HG03139 (cell line): Measurements from ENCODE around the gene MAGI1.
"Not testable (repeated sequence)": the region's sequence is repeated elsewhere in the genome, so short reads cannot be mapped to it uniquely, and the experiment has no call there.

Experiments
- ATAC-seq: cut with Tn5 transposase; IDR thresholded peaks from one replicate; pipeline ENCODE4 v1.9.1; 2021; ENCODE audit not compliant: unreplicated experiment

Gene MAGI1

GRCh38 chr3:65880350-65880749, 158.4 kb downstream of the MAGI1 start:
- no peak for ATAC-seq

DNA sequence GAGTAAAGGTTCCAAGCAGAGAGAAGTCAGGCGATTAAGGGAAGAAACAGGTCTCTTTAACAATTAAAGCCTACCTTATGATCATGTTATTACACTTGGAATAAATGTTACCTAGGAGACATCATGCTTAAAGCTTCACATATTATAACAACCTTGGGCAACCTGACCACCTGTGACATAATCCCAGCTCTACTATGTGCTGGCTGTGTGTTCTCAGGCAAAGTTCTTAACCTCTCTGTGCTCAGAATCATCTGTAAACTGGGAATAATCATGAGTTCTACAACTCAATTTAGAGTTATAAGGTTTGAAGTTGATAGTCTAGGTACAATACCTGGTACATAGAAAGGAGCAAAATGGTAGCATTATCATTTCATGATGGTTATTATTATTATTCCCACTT, 159.3 kb downstream of the MAGI1 start:
- ATAC-seq, result no peak

DNA sequence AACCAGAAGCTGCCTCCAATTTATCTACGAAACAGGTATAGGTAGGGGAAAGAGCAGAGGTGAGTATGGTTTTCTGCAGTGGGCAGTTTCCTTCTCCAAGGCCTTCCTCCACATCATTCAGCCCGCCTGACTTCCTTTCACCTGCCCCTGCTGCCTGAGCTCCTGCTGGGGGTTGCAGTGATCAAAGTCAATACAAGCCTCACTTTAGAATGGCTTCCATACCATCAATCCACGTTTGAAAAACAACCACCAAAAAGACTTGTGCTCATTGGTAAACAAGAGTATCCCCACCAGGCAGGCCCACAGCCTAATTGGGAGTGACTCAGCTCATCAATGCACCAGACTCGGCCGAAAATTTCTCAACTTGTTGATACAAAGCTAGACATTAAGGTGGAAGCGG, 159.9 kb downstream of the MAGI1 start:
- ATAC-seq, result no peak

- no peak for ATAC-seq
Observed at GRCh38 chr3:65877160-65877559, 161.6 kb downstream of the MAGI1 start.

DNA sequence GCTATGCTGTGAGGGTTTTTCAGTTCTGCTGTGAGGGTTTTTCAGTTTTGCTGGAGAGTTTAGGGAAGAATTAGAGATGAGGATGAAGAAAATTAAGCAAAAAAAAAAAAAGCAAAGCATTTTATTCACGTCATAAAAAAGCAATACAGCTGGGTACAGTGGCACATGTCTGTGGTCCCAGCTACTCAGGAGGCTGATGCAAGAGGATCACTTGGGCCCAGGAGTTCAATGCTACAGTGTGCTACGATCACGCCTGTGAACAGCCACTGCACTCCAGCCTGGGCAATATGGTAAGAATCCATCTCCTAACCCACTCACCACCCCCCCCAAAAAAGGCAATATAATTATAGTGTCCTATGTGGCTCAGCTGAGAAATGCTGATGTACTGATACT, 162.7 kb downstream of the MAGI1 start:
- no peak for ATAC-seq

DNA sequence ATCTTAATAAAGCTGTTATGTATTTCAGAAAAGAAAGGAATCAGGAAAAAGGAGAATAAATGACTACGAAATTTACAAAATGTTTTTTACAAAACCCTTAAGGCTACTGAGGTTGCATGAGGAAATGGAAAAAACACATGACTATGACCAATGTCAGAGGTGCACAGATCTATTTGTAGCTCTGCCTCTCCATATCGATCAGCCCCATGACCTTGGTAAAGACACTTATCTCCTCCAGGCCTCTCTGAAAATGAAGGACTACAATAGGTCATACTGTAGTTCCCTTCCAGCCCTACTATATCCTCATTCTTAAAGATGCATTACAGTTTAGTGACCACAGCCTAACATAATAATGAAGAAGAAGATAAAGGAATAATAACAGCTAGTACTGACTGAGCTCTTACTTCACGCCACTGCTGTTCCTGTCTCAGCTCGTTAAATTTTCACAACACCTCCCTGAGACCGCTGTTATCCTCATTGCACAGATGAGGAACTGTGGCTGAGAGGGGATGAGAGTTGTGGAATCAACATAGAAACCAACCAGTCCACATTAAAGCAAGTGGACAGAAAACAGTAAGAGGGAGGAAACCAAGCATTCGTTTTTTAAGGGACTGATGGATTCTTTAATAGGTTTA, 163.2 kb downstream of the MAGI1 start:
- no peak for ATAC-seq

DNA sequence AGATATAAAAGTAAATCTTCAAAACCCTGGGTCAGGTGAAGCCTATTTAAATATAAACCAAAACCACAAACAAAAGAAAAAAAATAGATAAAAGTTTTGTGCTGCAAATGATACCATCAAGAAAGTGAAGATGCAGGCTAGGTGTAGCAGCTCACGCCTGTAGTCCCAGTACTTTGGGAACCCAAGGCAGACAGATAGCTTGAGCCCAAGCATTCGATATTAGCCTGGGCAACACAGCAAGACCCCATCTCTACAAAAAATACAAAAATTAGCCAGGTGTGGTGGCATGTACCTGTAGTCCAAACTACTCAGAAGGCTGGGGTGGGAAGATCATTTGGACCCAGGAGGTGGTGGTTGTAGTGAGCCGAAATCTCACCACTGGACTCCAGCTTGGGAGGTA, 164.8 kb downstream of the MAGI1 start:
- ATAC-seq, result no peak

- ATAC-seq, result no peak
Observed at GRCh38 chr3:65873028-65873427, 165.7 kb downstream of the MAGI1 start.

GRCh38 chr3:65871305-65872141, 167.2 kb downstream of the MAGI1 start:
- ATAC-seq, result no peak

DNA sequence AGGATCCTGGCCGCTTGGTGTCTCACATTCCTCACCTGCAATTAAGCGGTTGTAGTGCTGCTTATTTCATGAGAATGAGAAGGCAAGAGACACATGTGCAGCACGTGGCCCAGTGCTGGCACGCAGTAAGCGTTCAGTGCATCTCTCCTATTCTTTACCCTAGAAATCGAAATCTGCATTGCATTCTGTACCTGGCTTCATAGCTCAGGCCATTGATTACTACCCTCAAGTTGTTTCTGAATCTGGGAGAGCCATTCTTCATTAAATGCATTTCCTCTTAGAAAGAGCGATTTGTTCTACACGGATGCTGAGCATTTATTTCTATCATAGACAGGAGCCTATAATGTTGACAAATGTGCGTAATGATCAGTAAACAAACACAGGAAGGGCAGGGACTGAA, 168.9 kb downstream of the MAGI1 start:
- ATAC-seq, result no peak

- ATAC-seq, result no peak
Observed at GRCh38 chr3:65867463-65868210, 171.1 kb downstream of the MAGI1 start.

GRCh38 chr3:65864357-65864904, 174.3 kb downstream of the MAGI1 start:
- ATAC-seq, result no peak

GRCh38 chr3:65861718-65862117, 177.0 kb downstream of the MAGI1 start:
- ATAC-seq, result no peak

DNA sequence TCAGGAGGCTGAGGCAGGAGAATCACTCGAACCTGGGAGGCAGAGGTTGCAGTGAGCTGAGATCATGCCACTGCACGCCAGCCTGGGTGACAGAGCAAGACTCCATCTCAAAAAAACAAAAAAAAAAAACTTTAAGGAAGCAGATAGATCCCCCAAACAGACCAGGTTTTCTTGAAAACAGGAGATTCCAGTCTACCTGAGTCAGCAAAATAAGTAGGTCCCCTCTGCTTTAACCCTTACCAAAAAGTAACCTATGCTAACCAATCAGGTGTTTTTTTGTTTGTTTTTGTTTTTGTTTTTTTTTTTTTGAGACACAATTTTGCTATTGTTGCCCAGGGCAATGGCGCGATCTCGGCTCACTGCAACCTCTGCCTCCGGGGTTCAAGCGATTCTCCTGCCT, 179.1 kb downstream of the MAGI1 start:
- ATAC-seq, result not testable (repeated sequence)

DNA sequence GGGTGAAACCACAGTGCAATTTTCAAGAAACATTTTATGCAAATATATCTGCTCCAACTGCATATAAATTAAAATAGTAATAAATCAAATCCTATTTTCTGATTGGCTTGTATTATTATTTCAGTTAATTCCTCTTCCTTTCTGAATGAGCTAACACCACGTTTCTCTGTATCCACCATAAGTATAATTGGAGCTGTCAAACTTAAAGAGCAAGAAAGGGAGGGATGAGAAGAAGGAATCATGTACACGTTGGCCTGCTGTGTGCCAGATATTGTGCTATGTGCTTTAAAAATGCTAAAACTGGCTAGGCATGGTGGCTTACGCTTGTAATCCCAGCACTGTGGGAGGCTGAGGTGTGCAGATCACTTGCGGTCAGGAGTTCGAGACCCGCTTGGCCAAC, 180.0 kb downstream of the MAGI1 start:
- no peak for ATAC-seq

GRCh38 chr3:65857327-65857726, 181.4 kb downstream of the MAGI1 start:
- no peak for ATAC-seq

- ATAC-seq, result no peak
Observed at GRCh38 chr3:65856907-65857306, 181.8 kb downstream of the MAGI1 start.

DNA sequence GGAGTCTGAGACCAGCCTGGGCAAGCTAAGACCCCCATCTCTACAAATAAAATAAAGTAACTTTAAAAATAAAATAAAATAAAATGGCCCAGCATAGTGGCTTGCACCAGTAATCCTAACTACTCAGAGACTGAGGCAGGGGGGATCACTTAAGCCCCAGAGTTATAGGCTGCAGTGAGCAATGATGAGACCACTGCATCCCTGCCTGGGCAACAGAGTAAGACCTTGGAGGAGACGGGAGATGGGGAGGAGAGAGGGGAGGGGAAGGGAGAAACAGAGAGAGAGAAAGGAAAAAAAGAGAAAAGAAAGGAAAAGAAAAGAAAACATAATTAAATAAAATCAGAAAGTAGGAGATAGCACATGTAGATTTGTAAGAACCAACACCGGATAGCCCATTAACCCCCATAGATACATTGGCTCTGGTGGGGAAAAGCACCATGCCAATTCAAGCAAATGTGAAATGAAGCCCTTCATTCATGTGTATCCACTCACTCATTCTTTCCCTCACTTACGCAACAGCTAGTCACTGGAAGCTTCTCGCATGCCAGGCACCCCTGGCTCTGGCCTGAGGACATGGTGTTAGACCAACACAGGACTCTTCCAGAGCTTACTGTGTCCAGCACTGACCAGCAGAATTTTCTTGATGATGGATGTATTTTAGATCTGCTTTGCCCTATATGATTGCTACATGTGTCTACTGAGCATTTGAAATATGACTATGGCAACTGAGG, 183.2 kb downstream of the MAGI1 start:
- ATAC-seq, result no peak

DNA sequence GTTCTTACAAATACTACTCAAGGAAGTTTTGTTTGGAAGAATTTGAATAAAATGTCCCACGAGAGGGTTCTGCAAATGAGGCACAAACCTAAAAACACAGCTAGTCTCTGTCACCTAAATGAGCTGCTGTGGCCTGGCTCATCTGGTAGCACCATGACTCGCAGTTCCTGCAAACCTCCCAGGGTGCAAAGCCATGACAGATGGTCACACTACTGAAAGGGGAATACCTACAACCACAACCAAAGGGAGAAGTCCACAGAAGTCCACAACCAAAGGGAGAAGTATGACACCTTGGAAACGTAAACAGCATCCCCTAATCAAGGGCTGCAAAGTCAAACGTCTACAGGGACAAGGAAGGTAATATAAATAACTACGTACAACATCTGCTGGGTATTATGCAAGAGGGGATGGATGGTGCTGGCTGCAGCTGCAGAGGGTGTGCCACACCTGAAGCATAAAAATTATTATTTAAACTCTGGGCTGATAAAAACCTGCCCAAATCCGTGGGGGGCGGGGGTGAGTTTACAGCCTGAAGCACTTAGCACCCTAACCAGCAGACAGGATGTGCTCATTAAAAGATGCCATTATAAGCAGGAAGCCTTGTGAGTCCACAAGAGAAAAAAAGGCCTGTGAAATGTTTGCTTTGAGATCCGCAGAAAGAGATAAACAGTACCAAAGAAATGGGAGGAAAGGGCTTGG, 184.0 kb downstream of the MAGI1 start:
- ATAC-seq, result no peak

DNA sequence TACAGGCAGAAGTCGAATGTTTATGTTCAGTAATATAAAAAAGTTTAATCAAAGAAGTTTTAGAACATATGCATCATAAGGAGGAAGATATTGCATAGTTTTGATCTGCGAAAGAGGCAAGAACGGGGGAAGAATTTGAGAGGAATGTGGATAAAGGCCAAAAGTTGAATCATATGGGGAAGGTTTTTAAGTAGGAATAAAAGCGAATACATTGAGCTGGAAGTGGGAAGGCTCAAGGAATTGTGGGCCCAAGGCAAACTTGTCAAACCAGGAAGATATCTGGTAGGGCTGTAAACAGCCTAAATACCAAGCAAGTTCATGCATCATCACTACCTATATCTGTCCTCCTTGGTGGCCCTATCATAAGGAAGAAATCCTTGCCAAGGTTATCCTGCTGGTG, 186.9 kb downstream of the MAGI1 start:
- no peak for ATAC-seq
